OCI-LY3 (cell line): ENCODE results near the gene FIBCD1.
"Not testable (repeated sequence)": the region's sequence is repeated elsewhere in the genome, so short reads cannot be mapped to it uniquely, and the experiment has no call there.

ENCODE experiments used
- EZH2phosphoT487 ChIP-seq: fragments of 200-600 bp; shearing (Covaris generic); IDR thresholded peaks from 2 replicates; pipeline ENCODE4 v1.6.1; 2018; ENCODE audit warnings: antibody characterized with exemption, mixed run types, low read depth
- TF ChIP-seq, protein P1 (sequence below): fragments of 200-600, 300-600 bp; sonication (generic); IDR thresholded peaks from 2 replicates; pipeline ENCODE4 v1.5.1; 2014; ENCODE audit warnings: antibody characterized with exemption, low read length, low read depth

DNA sequence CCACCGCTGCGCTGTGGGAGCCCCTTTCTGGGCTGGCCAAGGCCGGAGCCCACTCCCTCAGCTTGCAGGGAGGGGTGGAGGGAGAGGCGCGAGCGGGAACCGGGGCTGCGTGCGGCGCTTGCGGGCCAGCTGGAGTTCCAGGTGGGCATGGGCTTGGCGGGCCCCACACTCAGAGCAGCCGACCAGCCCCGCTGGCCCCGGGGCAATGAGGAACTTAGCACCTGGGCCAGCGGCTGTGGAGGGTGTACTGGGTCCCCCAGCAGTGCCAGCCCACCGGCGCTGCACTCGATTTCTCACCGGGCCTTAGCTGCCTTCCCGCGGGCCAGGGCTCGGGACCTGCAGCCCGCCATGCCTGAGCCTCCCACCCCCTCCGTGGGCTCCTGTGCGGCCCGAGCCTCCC is 29.0 kb downstream of the FIBCD1 start:
- TF ChIP-seq, protein P1, sequence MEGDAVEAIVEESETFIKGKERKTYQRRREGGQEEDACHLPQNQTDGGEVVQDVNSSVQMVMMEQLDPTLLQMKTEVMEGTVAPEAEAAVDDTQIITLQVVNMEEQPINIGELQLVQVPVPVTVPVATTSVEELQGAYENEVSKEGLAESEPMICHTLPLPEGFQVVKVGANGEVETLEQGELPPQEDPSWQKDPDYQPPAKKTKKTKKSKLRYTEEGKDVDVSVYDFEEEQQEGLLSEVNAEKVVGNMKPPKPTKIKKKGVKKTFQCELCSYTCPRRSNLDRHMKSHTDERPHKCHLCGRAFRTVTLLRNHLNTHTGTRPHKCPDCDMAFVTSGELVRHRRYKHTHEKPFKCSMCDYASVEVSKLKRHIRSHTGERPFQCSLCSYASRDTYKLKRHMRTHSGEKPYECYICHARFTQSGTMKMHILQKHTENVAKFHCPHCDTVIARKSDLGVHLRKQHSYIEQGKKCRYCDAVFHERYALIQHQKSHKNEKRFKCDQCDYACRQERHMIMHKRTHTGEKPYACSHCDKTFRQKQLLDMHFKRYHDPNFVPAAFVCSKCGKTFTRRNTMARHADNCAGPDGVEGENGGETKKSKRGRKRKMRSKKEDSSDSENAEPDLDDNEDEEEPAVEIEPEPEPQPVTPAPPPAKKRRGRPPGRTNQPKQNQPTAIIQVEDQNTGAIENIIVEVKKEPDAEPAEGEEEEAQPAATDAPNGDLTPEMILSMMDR, result not testable (repeated sequence)
- not testable (repeated sequence) for TF ChIP-seq EZH2phosphoT487
